ENCODE measurements around the gene DAAM1. TPM values are rescaled to one million over a fixed set of nuclear protein-coding genes. Genes with fewer than 3 reads are reported as not detected.

The DAAM1 gene
- total RNA-seq, 1 donor: 18.5 TPM

GRCh38 chr14:59333668-59334067, 145.2 kb downstream of the DAAM1 start:
- no peak for TF ChIP-seq CTCF (IDR thresholded peaks at IDR 0.05; ENCODE audit: insufficient read depth, low read length)
- H3K4me3 ChIP-seq (ENCODE audit: low read depth, low read length): no peak overlapping the region
- DNase-seq (ENCODE audit: low read depth): peak; percentile 96

DNA sequence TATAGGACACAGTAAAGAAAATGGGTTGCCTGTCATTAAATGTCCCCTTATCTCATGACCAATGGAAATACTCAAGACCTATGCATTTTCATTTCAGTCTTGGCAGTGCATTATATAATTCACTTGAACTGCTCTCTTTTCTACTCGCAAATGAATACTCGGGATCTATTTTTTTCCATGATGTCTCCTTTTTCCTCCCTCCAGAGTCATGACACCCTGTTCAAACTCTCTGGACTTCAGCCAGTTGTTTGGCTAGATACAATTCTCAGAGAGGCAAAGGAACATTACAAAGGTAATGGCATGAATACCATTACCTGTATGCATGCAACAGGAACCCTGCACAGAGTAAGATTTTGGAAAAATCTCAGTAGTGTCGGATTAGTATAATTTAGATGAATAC, 145.8 kb downstream of the DAAM1 start:
- H3K4me3 ChIP-seq (ENCODE audit: low read depth, low read length): no peak overlapping the region
- no peak for TF ChIP-seq CTCF (IDR thresholded peaks at IDR 0.05; ENCODE audit: insufficient read depth, low read length)
- DNase-seq (ENCODE audit: low read depth): no peak

DNA sequence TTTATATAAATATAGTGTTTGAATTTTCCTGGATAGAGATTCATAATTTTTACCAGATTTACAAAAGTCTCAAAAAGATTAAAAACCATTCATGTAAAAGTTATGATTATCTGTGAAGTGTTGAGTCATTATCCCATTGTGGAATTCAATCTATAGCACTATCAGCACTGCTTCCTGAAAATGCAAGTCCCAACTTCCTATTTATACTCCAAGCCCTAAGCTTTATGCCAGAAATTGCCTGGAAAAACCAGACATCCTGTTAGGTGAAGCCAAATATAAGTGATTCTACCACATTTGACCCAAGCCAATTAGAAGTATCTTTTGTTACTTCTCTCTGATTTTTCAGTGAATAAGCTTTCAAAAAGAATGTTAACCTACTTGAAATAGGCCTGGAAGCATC, 147.6 kb downstream of the DAAM1 start:
- no peak overlapping the region for H3K4me3 ChIP-seq (ENCODE audit: low read depth, low read length)
- no peak for TF ChIP-seq CTCF (IDR thresholded peaks at IDR 0.05; ENCODE audit: insufficient read depth, low read length)
- DNase-seq (ENCODE audit: low read depth): peak; percentile 86

DNA sequence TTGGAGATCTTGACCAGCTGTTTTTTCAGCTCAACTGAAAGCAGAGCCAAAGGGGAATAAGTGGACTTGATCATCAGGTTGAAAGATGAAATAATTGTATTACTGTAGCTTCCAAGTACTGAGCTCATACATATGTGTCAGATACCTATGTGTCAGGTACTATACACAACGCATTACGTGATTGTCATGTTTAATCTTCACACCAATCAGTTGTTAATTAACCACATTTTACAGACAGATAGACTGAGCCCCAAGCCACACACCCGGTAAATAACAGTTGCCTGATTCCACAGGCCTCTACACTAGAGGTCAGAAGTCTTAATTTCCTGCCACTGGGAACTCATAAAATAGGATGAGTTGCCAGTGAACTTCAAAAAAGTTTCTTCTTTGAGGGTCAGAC, 148.2 kb downstream of the DAAM1 start:
- H3K4me3 ChIP-seq (ENCODE audit: low read depth, low read length): no peak overlapping the region
- no peak for TF ChIP-seq CTCF (IDR thresholded peaks at IDR 0.05; ENCODE audit: insufficient read depth, low read length)
- no peak for DNase-seq (ENCODE audit: low read depth)

- DNase-seq (ENCODE audit: low read depth): peak; percentile 83
- no peak overlapping the region for H3K4me3 ChIP-seq (ENCODE audit: low read depth, low read length)
- no peak for TF ChIP-seq CTCF (IDR thresholded peaks at IDR 0.05; ENCODE audit: insufficient read depth, low read length)
Measured at GRCh38 chr14:59337141-59337611, 148.7 kb downstream of the DAAM1 start.

DNA sequence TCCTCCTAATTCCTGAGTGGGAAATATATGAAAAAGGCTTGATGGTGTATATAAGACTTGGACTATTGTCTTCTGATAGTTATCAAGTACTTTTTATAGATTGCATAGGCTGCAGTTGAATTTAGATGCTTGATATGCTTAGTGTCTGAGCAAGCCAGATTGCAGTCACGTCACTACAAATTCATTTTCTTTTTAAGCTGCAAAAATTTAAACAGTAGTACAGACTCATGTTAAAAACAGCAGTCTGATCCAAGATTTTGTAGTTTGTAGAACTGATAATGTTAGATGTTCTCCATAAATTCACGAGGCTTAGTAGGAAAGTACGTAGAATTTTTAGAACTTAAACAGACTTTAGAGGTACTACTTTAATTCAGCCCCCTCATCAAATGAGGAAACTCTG, 150.3 kb downstream of the DAAM1 start:
- TF ChIP-seq CTCF (IDR thresholded peaks at IDR 0.05; ENCODE audit: insufficient read depth, low read length): no peak
- no peak for DNase-seq (ENCODE audit: low read depth)
- no peak overlapping the region for H3K4me3 ChIP-seq (ENCODE audit: low read depth, low read length)

Data from fibroblast of the aortic adventitia (primary cell).